ENCODE measurements around the gene WHAMM. TPM values are rescaled to one million over a fixed set of nuclear protein-coding genes. Genes with fewer than 3 reads are reported as not detected.

WHAMM gene
- total RNA-seq, 2 experiments from 2014 or later: 8.6 to 13.6 TPM

GRCh38 chr15:82830427-82831173 lies 21.2 kb downstream of the WHAMM start:
- Histone ChIP-seq H3K9me2 (ENCODE audit: insufficient read depth, low read length) (no peaks in the 10 kb centered on the region), H3K4me1 (ENCODE audit: insufficient read depth, low read length, poor library complexity, severe bottlenecking) (no peaks in the 10 kb centered on the region), H3K4me3 (ENCODE audit: low read depth, low read length, poor library complexity, severe bottlenecking) (no peak overlapping the region), H3K79me2 (ENCODE audit: insufficient read depth, low read depth, low read length) (no peaks in the 10 kb centered on the region), H2AFZ (ENCODE audit: low read length) (no peak overlapping the region), H3K4me2 (ENCODE audit: low read length) (no peak overlapping the region), H4K20me1 (ENCODE audit: insufficient read depth, low read length) (no peaks in the 10 kb centered on the region), H3K9me3 (ENCODE audit: low read length) (no peaks in the 10 kb centered on the region), H3K36me3 (ENCODE audit: insufficient read depth, low read length) (peaks cover 97% of the 10 kb centered on the region), H3K27ac (ENCODE audit: low read depth, low read length, poor library complexity, severe bottlenecking) (no peak overlapping the region)
- no peak for DNase-seq (ENCODE audit: low spot score)
- intact Hi-C loops (cut with micrococcal nuclease; ENCODE audit: unreplicated experiment): loop anchor here (5.0 kb wide), 1 partner anchor 78 kb away; no protein-coding TSS in a partner anchor
- POLR2A ChIA-PET: interaction anchor here (0.6 kb wide), 1 partner anchor 62 kb away, joined by 4 read pairs; no protein-coding TSS in a partner anchor
- BruUV-seq (replicated peaks): no TSS peak
- TF ChIP-seq EZH2phosphoT487 (IDR thresholded peaks at IDR 0.05; ENCODE audit: borderline replicate concordance, low read depth, low read length) (no peak), CTCF (conservative IDR thresholded peaks at IDR 0.05; ENCODE audit: low read length) (no peak)
- CTCF ChIA-PET (ENCODE audit: unreplicated experiment): no interaction called here

- no TSS peak for BruUV-seq (replicated peaks)
- no peaks in the 10 kb centered on the region for H3K4me1 ChIP-seq (ENCODE audit: insufficient read depth, low read length, poor library complexity, severe bottlenecking)
- no peak for TF ChIP-seq EZH2phosphoT487 (IDR thresholded peaks at IDR 0.05; ENCODE audit: borderline replicate concordance, low read depth, low read length)
- no peak for TF ChIP-seq CTCF (conservative IDR thresholded peaks at IDR 0.05; ENCODE audit: low read length)
- no peak for DNase-seq (ENCODE audit: low spot score)
- intact Hi-C loops (cut with micrococcal nuclease; ENCODE audit: unreplicated experiment): loop anchor here (5.0 kb wide), 1 partner anchor 80 kb away; no protein-coding TSS in a partner anchor
- H3K9me3 ChIP-seq (ENCODE audit: low read length): no peaks in the 10 kb centered on the region
- no peaks in the 10 kb centered on the region for H4K20me1 ChIP-seq (ENCODE audit: insufficient read depth, low read length)
- CTCF ChIA-PET (ENCODE audit: unreplicated experiment): no interaction called here
- no peaks in the 10 kb centered on the region for H3K9me2 ChIP-seq (ENCODE audit: insufficient read depth, low read length)
- no peak overlapping the region for H3K4me2 ChIP-seq (ENCODE audit: low read length)
- H3K27ac ChIP-seq (ENCODE audit: low read depth, low read length, poor library complexity, severe bottlenecking): no peak overlapping the region
- H3K36me3 ChIP-seq (ENCODE audit: insufficient read depth, low read length): peaks cover 97% of the 10 kb centered on the region
- no peak overlapping the region for H3K4me3 ChIP-seq (ENCODE audit: low read depth, low read length, poor library complexity, severe bottlenecking)
- no peaks in the 10 kb centered on the region for H3K79me2 ChIP-seq (ENCODE audit: insufficient read depth, low read depth, low read length)
- H2AFZ ChIP-seq (ENCODE audit: low read length): no peak overlapping the region
- POLR2A ChIA-PET: interaction anchor here (1.3 kb wide), 1 partner anchor 8 kb away, joined by 6 read pairs; no protein-coding TSS in a partner anchor
Observed at GRCh38 chr15:82831894-82832600, 22.6 kb downstream of the WHAMM start.
